ENCODE results near the gene SMIM22. TPM values are rescaled to one million over a fixed set of nuclear protein-coding genes. Genes with fewer than 3 reads are reported as not detected.

The SMIM22 gene
- total RNA-seq, 1 experiment from 2014 or later: 3.3 TPM

DNA sequence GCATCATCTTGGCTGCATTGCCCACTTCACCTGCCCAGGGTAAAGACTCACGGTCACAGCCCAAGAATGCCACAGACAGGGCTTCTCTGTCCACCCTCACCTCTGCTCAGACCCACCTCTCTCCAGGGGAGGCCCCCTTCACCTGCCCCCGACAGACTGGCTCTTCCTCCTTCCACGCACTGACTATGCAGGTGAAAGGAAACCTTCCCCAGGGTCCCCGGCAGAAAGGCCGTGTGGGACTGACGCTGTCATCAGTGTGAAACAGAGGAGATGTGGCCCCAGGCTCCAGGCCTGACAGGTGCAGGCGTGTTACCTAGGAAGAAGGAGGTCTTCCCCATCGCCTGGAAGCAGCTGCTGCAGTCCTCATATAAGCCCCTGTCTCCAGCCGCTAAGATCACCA, 16.6 kb downstream of the SMIM22 start:
- ChIA-PET CTCF (no interaction called here), RAD21 (ENCODE audit: low non-redundant PET in 1 of 2, low total read pairs in 2 of 2, uncharacterized antibody in 2 of 2, unreplicated experiment in 2 of 2) (no interaction called here), POLR2A (no interaction called here)
- ATAC-seq (0 out of 2 replicates have a peak, but pooled peaks have one; percentile 22), DNase-seq (ENCODE audit: low read depth, low spot score) (no peak)
- Histone ChIP-seq H3K4me3 (replicated peaks in 1 of 2; ENCODE audit: low read depth in 1 of 2, low read length in 2 of 2) (no peak overlapping the region), H3K4me2 (ENCODE audit: low read length) (no peak overlapping the region), H3K9me2 (ENCODE audit: insufficient read depth) (no peaks in the 10 kb centered on the region), H3K36me3 (ENCODE audit: control insufficient read depth in 1 of 2, insufficient read depth in 2 of 2, low read length in 2 of 2) (peaks cover 37 to 38% of the 10 kb centered on the region in 2 experiments), H2AFZ (ENCODE audit: low read depth, low read length, poor library complexity, severe bottlenecking) (no peak overlapping the region), H3K79me2 (ENCODE audit: insufficient read depth, low read length) (no peaks in the 10 kb centered on the region), H3K4me1 (ENCODE audit: control insufficient read depth in 1 of 2, insufficient read depth in 2 of 2, low read length in 2 of 2) (no peaks in the 10 kb centered on the region), H3K27me3 (ENCODE audit: insufficient read depth, low read length) (no peaks in the 10 kb centered on the region), H3K9ac (ENCODE audit: low read length) (no peak overlapping the region), H3K9me3 (ENCODE audit: control insufficient read depth in 1 of 2, insufficient read depth in 1 of 2, low read depth in 1 of 2, low read length in 2 of 2) (no peaks in the 10 kb centered on the region), H3K27ac (ENCODE audit: low read depth, low read length) (no peak overlapping the region), H4K20me1 (ENCODE audit: insufficient read depth) (no peaks in the 10 kb centered on the region)
- BruUV-seq (replicated peaks): no TSS peak
- intact Hi-C loops (cut with micrococcal nuclease): no loop called here
- TF ChIP-seq, protein P1, sequence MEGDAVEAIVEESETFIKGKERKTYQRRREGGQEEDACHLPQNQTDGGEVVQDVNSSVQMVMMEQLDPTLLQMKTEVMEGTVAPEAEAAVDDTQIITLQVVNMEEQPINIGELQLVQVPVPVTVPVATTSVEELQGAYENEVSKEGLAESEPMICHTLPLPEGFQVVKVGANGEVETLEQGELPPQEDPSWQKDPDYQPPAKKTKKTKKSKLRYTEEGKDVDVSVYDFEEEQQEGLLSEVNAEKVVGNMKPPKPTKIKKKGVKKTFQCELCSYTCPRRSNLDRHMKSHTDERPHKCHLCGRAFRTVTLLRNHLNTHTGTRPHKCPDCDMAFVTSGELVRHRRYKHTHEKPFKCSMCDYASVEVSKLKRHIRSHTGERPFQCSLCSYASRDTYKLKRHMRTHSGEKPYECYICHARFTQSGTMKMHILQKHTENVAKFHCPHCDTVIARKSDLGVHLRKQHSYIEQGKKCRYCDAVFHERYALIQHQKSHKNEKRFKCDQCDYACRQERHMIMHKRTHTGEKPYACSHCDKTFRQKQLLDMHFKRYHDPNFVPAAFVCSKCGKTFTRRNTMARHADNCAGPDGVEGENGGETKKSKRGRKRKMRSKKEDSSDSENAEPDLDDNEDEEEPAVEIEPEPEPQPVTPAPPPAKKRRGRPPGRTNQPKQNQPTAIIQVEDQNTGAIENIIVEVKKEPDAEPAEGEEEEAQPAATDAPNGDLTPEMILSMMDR (IDR thresholded peaks at IDR 0.05 in 2 of 3, conservative IDR thresholded peaks at IDR 0.05 in 1 of 3; ENCODE audit: borderline replicate concordance in 1 of 3, insufficient read depth in 1 of 3, low read depth in 2 of 3, low read length in 2 of 3): no peak
- TF ChIP-seq EGR1 (IDR thresholded peaks at IDR 0.05; ENCODE audit: low read depth) (no peak), POLR2A (IDR thresholded peaks at IDR 0.05; ENCODE audit: borderline replicate concordance, extremely low read depth, insufficient read depth, insufficient read length) (no peak), TCF7L2 (IDR thresholded peaks at IDR 0.05; ENCODE audit: borderline replicate concordance, extremely low read depth, insufficient read depth, insufficient read length) (no peak), ZFX (IDR thresholded peaks at IDR 0.05) (no peak), SIN3A (IDR thresholded peaks at IDR 0.05; ENCODE audit: low read depth) (no peak), SRF (IDR thresholded peaks at IDR 0.05; ENCODE audit: low read depth) (no peak), JUND (IDR thresholded peaks at IDR 0.05) (no peak), ELF1 (IDR thresholded peaks at IDR 0.05; ENCODE audit: borderline replicate concordance, low read depth) (no peak), EZH2 (IDR thresholded peaks at IDR 0.05) (no peak), CBX3 (IDR thresholded peaks at IDR 0.05; ENCODE audit: low read depth) (no peak), POLR2AphosphoS5 (IDR thresholded peaks at IDR 0.05; ENCODE audit: low read depth, low read length) (no peak), EZH2phosphoT487 (IDR thresholded peaks at IDR 0.05; ENCODE audit: borderline replicate concordance) (no peak)
- TF ChIP-seq, protein P2, sequence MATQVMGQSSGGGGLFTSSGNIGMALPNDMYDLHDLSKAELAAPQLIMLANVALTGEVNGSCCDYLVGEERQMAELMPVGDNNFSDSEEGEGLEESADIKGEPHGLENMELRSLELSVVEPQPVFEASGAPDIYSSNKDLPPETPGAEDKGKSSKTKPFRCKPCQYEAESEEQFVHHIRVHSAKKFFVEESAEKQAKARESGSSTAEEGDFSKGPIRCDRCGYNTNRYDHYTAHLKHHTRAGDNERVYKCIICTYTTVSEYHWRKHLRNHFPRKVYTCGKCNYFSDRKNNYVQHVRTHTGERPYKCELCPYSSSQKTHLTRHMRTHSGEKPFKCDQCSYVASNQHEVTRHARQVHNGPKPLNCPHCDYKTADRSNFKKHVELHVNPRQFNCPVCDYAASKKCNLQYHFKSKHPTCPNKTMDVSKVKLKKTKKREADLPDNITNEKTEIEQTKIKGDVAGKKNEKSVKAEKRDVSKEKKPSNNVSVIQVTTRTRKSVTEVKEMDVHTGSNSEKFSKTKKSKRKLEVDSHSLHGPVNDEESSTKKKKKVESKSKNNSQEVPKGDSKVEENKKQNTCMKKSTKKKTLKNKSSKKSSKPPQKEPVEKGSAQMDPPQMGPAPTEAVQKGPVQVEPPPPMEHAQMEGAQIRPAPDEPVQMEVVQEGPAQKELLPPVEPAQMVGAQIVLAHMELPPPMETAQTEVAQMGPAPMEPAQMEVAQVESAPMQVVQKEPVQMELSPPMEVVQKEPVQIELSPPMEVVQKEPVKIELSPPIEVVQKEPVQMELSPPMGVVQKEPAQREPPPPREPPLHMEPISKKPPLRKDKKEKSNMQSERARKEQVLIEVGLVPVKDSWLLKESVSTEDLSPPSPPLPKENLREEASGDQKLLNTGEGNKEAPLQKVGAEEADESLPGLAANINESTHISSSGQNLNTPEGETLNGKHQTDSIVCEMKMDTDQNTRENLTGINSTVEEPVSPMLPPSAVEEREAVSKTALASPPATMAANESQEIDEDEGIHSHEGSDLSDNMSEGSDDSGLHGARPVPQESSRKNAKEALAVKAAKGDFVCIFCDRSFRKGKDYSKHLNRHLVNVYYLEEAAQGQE (IDR thresholded peaks at IDR 0.05; ENCODE audit: low read depth): no peak
- TF ChIP-seq, protein P3, sequence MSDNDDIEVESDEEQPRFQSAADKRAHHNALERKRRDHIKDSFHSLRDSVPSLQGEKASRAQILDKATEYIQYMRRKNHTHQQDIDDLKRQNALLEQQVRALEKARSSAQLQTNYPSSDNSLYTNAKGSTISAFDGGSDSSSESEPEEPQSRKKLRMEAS (IDR thresholded peaks at IDR 0.05): no peak
- TF ChIP-seq, protein P4, sequence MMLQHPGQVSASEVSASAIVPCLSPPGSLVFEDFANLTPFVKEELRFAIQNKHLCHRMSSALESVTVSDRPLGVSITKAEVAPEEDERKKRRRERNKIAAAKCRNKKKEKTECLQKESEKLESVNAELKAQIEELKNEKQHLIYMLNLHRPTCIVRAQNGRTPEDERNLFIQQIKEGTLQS (IDR thresholded peaks at IDR 0.05): no peak
